PC-9 (cell line): ENCODE measurements around the gene MAP2K5. TPM values are rescaled to one million over a fixed set of nuclear protein-coding genes. Genes with fewer than 3 reads are reported as not detected.

Experiments used
- BruUV-seq: library from RNA; stranded (reverse); fragments of 400-500 nt; replicated peaks from 2 replicates; lab custom pipeline; 2021; lab: Mats Ljungman, UMichigan
- CTCF ChIA-PET: fragments of 300-600 bp; sonication (Branson Sonifier 250); formaldehyde crosslinking; loops from one replicate; lab custom pipeline; 2022; ENCODE audit warnings: antibody characterized with exemption; lab: Charles Lee
- POLR2A ChIA-PET: fragments of 300-600 bp; sonication (Branson Sonifier 250); formaldehyde crosslinking; loops from one replicate; lab custom pipeline; 2022; ENCODE audit warnings: antibody characterized with exemption; ENCODE audit not compliant: unreplicated experiment; lab: Charles Lee
- DNase-seq, 2 experiments: peaks; one replicate each; pipeline versions ENCODE4 v3.0.0 to v3.0.0-alpha.2; 2015 to 2022; ENCODE audit warnings: mixed read lengths in 1 of 2
- H2AFZ ChIP-seq: fragments of 200-600 bp; sonication (generic); 2 replicates; pipeline ENCODE4 v1.8.1; 2017; ENCODE audit warnings: antibody characterized with exemption
- H3F3A ChIP-seq: fragments of 200-600 bp; sonication (generic); 2 replicates; pipeline ENCODE4 v1.8.1; 2017; ENCODE audit warnings: antibody characterized with exemption, mild to moderate bottlenecking, low read depth; ENCODE audit not compliant: insufficient read depth
- H3K27ac ChIP-seq: fragments of 200-600 bp; sonication (generic); 2 replicates; pipeline ENCODE4 v1.6.1; 2016; ENCODE audit warnings: mixed run types
- H3K27me3 ChIP-seq: fragments of 200-600 bp; sonication (generic); 2 replicates; pipeline ENCODE4 v1.6.1; 2016; ENCODE audit warnings: low read depth, mixed run types; ENCODE audit not compliant: insufficient read depth
- H3K36me3 ChIP-seq: fragments of 200-600 bp; sonication (generic); 2 replicates; pipeline ENCODE4 v1.6.1; 2016; ENCODE audit warnings: low read depth, mixed run types
- H3K4me1 ChIP-seq: fragments of 200-600 bp; sonication (generic); replicated peaks from 2 replicates; pipeline ENCODE4 v1.6.1; 2016; ENCODE audit warnings: mixed run types; ENCODE audit not compliant: insufficient read depth
- H3K4me2 ChIP-seq: fragments of 200-600 bp; sonication (generic); 2 replicates; pipeline ENCODE4 v1.6.1; 2017; ENCODE audit warnings: mixed run types
- H3K4me3 ChIP-seq: fragments of 200-600 bp; sonication (generic); 2 replicates; pipeline ENCODE4 v1.6.1; 2016; ENCODE audit warnings: mixed run types
- H3K79me2 ChIP-seq: fragments of 200-600 bp; sonication (generic); 2 replicates; pipeline ENCODE4 v1.6.1; 2017; ENCODE audit warnings: low read depth, mixed run types
- H3K9me2 ChIP-seq: fragments of 200-600 bp; sonication (generic); 2 replicates; pipeline ENCODE4 v1.8.1; 2017; ENCODE audit warnings: mild to moderate bottlenecking; ENCODE audit not compliant: insufficient read depth
- H3K9me3 ChIP-seq: fragments of 200-600 bp; sonication (generic); 2 replicates; pipeline ENCODE4 v1.8.1; 2016; ENCODE audit warnings: low read depth; ENCODE audit not compliant: insufficient read depth
- H4K20me1 ChIP-seq: fragments of 200-600 bp; sonication (generic); 2 replicates; pipeline ENCODE4 v1.8.1; 2017; ENCODE audit not compliant: insufficient read depth
- CTCF ChIP-seq: fragments of 200-600 bp; sonication (generic); conservative IDR thresholded peaks from 2 replicates; pipeline ENCODE4 v1.6.1; 2017; ENCODE audit warnings: mixed run types, antibody characterized with exemption, mild to moderate bottlenecking, moderate library complexity
- EZH2 ChIP-seq: fragments of 200-600 bp; sonication (generic); IDR thresholded peaks from 2 replicates; pipeline ENCODE4 v1.8.0; 2017; ENCODE audit warnings: antibody characterized with exemption, low read depth
- intact Hi-C: fragments of 100-400 bp; cut with micrococcal nuclease; formaldehyde crosslinking; loops from one replicate; pipeline ENCODE4 v1.10.0; 2022; ENCODE audit not compliant: unreplicated experiment
- total RNA-seq: library from RNA; stranded (reverse); gene quantifications from 2 replicates; pipeline ENCODE4 v1.2.3, GENCODE V29; 2021

Gene MAP2K5
- total RNA-seq, 1 experiment from 2014 or later = 26.9 TPM

- Histone ChIP-seq H3K9me2 (no peaks in the 10 kb centered on the region), H3K9me3 (no peaks in the 10 kb centered on the region), H4K20me1 (no peaks in the 10 kb centered on the region), H3K27me3 (no peaks in the 10 kb centered on the region), H2AFZ (no peak overlapping the region), H3K4me2 (no peak overlapping the region), H3K79me2 (no peaks in the 10 kb centered on the region), H3K4me3 (no peak overlapping the region), H3K4me1 (no peaks in the 10 kb centered on the region), H3K27ac (no peak overlapping the region), H3K36me3 (no peaks in the 10 kb centered on the region), H3F3A (no peaks in the 10 kb centered on the region)
- ChIA-PET POLR2A (no interaction called here), CTCF (no interaction called here)
- no peak for DNase-seq
- TF ChIP-seq EZH2 (no peak), CTCF (no peak)
- intact Hi-C loops = no loop called here
- no TSS peak for BruUV-seq
These were observed 150.1 kb downstream of the MAP2K5 start for GRCh38 chr15:67692573-67692972.

GRCh38 chr15:67696087-67696486 lies 153.6 kb downstream of the MAP2K5 start:
- Histone ChIP-seq H3K9me2 (no peaks in the 10 kb centered on the region), H3K79me2 (no peaks in the 10 kb centered on the region), H3F3A (no peaks in the 10 kb centered on the region), H3K4me1 (no peaks in the 10 kb centered on the region), H3K27me3 (no peaks in the 10 kb centered on the region), H4K20me1 (no peaks in the 10 kb centered on the region), H3K4me3 (no peak overlapping the region), H3K9me3 (no peaks in the 10 kb centered on the region), H2AFZ (no peak overlapping the region), H3K27ac (no peak overlapping the region), H3K36me3 (no peaks in the 10 kb centered on the region), H3K4me2 (no peak overlapping the region)
- no TSS peak for BruUV-seq
- CTCF ChIA-PET = no interaction called here
- no peak for DNase-seq
- intact Hi-C loops = no loop called here
- POLR2A ChIA-PET = interaction anchor here (0.6 kb wide), 1 partner anchor 47 kb away, joined by 16 read pairs; no protein-coding TSS in a partner anchor
- no peak for TF ChIP-seq EZH2
- TF ChIP-seq CTCF = no peak

GRCh38 chr15:67700023-67700422 lies 157.5 kb downstream of the MAP2K5 start:
- H3K79me2 ChIP-seq = no peaks in the 10 kb centered on the region
- ChIA-PET POLR2A (no interaction called here), CTCF (no interaction called here)
- intact Hi-C loops = no loop called here
- no peaks in the 10 kb centered on the region for H3K27me3 ChIP-seq
- BruUV-seq = no TSS peak
- H3K27ac ChIP-seq = no peak overlapping the region
- no peaks in the 10 kb centered on the region for H3K9me2 ChIP-seq
- no peak overlapping the region for H3K4me2 ChIP-seq
- H3K4me3 ChIP-seq = no peak overlapping the region
- no peak for DNase-seq
- no peaks in the 10 kb centered on the region for H3F3A ChIP-seq
- H3K36me3 ChIP-seq = no peaks in the 10 kb centered on the region
- TF ChIP-seq EZH2 = no peak
- TF ChIP-seq CTCF = no peak
- H2AFZ ChIP-seq = no peak overlapping the region
- H4K20me1 ChIP-seq = no peaks in the 10 kb centered on the region
- no peaks in the 10 kb centered on the region for H3K4me1 ChIP-seq
- no peaks in the 10 kb centered on the region for H3K9me3 ChIP-seq
